Measurements from ENCODE around the gene STT3B.

GRCh38 chr3:31562525-31562924 is 29.8 kb downstream of the STT3B start:
- TF ChIP-seq CTCF (conservative IDR thresholded peaks at IDR 0.05), result no peak
- no peak for TF ChIP-seq EZH2 (IDR thresholded peaks at IDR 0.05; ENCODE audit: low read depth)
